HCT116 (cell line): ENCODE measurements around the gene LASP1NB.

Source experiments
- CTCF ChIP-seq, 3 experiments: fragments of 200-600 bp in 1 of 3; sonication (generic) in 1 of 3; IDR thresholded peaks in 2 of 3; conservative IDR thresholded peaks in 1 of 3; 2 replicates each; pipeline ENCODE4 v1.5.1; 2012 to 2017; ENCODE audit warnings: low read depth in 2 of 3, low read length in 2 of 3, antibody characterized with exemption in 1 of 3, borderline replicate concordance in 1 of 3, control low read depth in 1 of 3, mild to moderate bottlenecking in 1 of 3, mixed read lengths in 1 of 3, mixed run types in 1 of 3, moderate library complexity in 1 of 3; ENCODE audit not compliant: insufficient read depth in 1 of 3
- EZH2 ChIP-seq: fragments of 200-600 bp; sonication (generic); IDR thresholded peaks from 2 replicates; pipeline ENCODE4 v1.6.1; 2017; ENCODE audit warnings: antibody characterized with exemption, mixed run types
- EZH2phosphoT487 ChIP-seq: fragments of 200-600 bp; IDR thresholded peaks from 2 replicates; pipeline ENCODE4 v1.6.1; 2018; ENCODE audit warnings: antibody characterized with exemption, borderline replicate concordance
- POLR2A ChIP-seq: IDR thresholded peaks from 2 replicates; pipeline ENCODE4 v1.7.0; 2011; ENCODE audit warnings: borderline replicate concordance; ENCODE audit not compliant: insufficient read depth, insufficient read length; ENCODE audit errors: extremely low read depth
- ZFX ChIP-seq: fragments of 450-650 bp; IDR thresholded peaks from 2 replicates; pipeline ENCODE4 v1.6.1; 2017

DNA sequence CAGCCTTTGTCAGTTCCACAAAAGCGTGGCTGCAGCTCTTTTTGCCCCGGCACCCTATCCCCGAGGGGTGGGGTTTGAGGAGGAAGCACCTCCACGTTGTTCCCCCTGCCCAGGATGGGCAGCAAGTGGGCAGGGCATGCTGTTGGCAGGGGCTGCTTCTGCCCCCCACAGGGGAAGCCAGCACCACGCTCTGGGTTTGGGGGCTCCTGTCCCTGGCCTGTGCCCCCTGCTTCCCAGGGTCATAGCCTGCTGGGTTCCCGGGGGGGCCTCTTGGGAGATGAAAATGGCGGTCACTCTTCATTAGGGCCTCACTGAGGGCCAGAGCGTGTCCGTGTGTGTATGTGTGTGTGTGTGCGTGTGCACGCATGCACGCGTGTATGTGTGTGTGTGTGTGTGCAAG lies 32.8 kb upstream of the LASP1NB start:
- TF ChIP-seq POLR2A (no peak), EZH2phosphoT487 (no peak), CTCF (IDR thresholded peaks at IDR 0.05 in 2 of 3, conservative IDR thresholded peaks at IDR 0.05 in 1 of 3; ENCODE audit: borderline replicate concordance in 1 of 3, insufficient read depth in 1 of 3, low read depth in 2 of 3, low read length in 2 of 3) (no peak), ZFX (no peak), EZH2 (no peak)
